Hindlimb muscle (tissue), 1 donor: ENCODE results near the gene LRRC75A. TPM values are rescaled to one million over a fixed set of nuclear protein-coding genes. Genes with fewer than 3 reads are reported as not detected.

ENCODE experiments used
- DNase-seq: peaks from one replicate; pipeline ENCODE4 v3.0.0-alpha.2; 2013
- polyA plus RNA-seq: library from polyadenylated mRNA; unstranded; fragments of 120-200 nt; gene quantifications from one replicate; pipeline ENCODE4 v1.2.1, GENCODE V29; 2013; ENCODE audit not compliant: insufficient read length

LRRC75A gene
- polyA plus RNA-seq, 1 donor = 5.8 TPM

GRCh38 chr17:16492613-16493530 is 879 bp upstream of the LRRC75A start:
- no peak for DNase-seq

GRCh38 chr17:16491131-16491702 is 776 bp downstream of the LRRC75A start:
- no peak for DNase-seq

- no peak for DNase-seq
These were observed 2.6 kb downstream of the LRRC75A start for GRCh38 chr17:16489431-16489830.

GRCh38 chr17:16488968-16489337 is 3.0 kb downstream of the LRRC75A start:
- no peak for DNase-seq

- no peak for DNase-seq
These were observed 3.6 kb downstream of the LRRC75A start for GRCh38 chr17:16488186-16488967.

- DNase-seq = peak; percentile 64
These were observed 5.4 kb downstream of the LRRC75A start for GRCh38 chr17:16486373-16487250.

- no peak for DNase-seq
These were observed 7.4 kb downstream of the LRRC75A start for GRCh38 chr17:16484445-16485175.

- no peak for DNase-seq
These were observed 8.9 kb downstream of the LRRC75A start for GRCh38 chr17:16483021-16483645.

- no peak for DNase-seq
These were observed 9.7 kb downstream of the LRRC75A start for GRCh38 chr17:16482253-16482652.

GRCh38 chr17:16480995-16481394 is 11.0 kb downstream of the LRRC75A start:
- DNase-seq = no peak

GRCh38 chr17:16479264-16479663 is 12.7 kb downstream of the LRRC75A start:
- no peak for DNase-seq

GRCh38 chr17:16478649-16479048 is 13.3 kb downstream of the LRRC75A start:
- DNase-seq = peak; percentile 87

GRCh38 chr17:16477666-16478065 is 14.3 kb downstream of the LRRC75A start:
- no peak for DNase-seq

GRCh38 chr17:16477255-16477654 is 14.7 kb downstream of the LRRC75A start:
- peak; percentile 80 for DNase-seq

- DNase-seq = no peak
These were observed 16.8 kb downstream of the LRRC75A start for GRCh38 chr17:16475179-16475704.

- DNase-seq = no peak
These were observed 17.8 kb downstream of the LRRC75A start for GRCh38 chr17:16474012-16474725.

- no peak for DNase-seq
These were observed 18.7 kb downstream of the LRRC75A start for GRCh38 chr17:16473044-16474011.

- no peak for DNase-seq
These were observed 19.5 kb downstream of the LRRC75A start for GRCh38 chr17:16472539-16472938.

GRCh38 chr17:16471295-16471694 is 20.7 kb downstream of the LRRC75A start:
- DNase-seq = no peak
